ENCODE results near the gene MRPL44. TPM values are rescaled to one million over a fixed set of nuclear protein-coding genes. Genes with fewer than 3 reads are reported as not detected.
"Not testable (repeated sequence)": the region's sequence is repeated elsewhere in the genome, so short reads cannot be mapped to it uniquely, and the experiment has no call there.

The MRPL44 gene
- total and polyA plus RNA-seq, 8 donors = 0.87 to 80.8 (median 17.9) TPM

- H3K27ac ChIP-seq = peak overlapping the region in 2 of 5 donors; percentile 46 to 47
- no peaks in the 10 kb centered on the region for H3K36me3 ChIP-seq
- H3K9me3 ChIP-seq = no peaks in the 10 kb centered on the region
- no peaks in the 10 kb centered on the region for H3K27me3 ChIP-seq
- peaks cover 40 to 86% (median 74%) of the 10 kb centered on the region in 4 donors for H3K4me1 ChIP-seq
- intact Hi-C loops (cut with DNase I; ENCODE audit: low total_unique reads) = no loop called here
- TF ChIP-seq CTCF (IDR thresholded peaks at IDR 0.05) (no peak), POLR2A (IDR thresholded peaks at IDR 0.05) (no peak), EP300 (IDR thresholded peaks at IDR 0.05) (no peak), POLR2AphosphoS5 (IDR thresholded peaks at IDR 0.05) (no peak)
- no peak for DNase-seq
- no peak overlapping the region for H3K4me3 ChIP-seq
Observed at GRCh38 chr2:223935459-223936125, 21.7 kb upstream of the MRPL44 start.

- Histone ChIP-seq H3K36me3 (no peaks in the 10 kb centered on the region), H3K4me3 (no peak overlapping the region), H3K9me3 (no peaks in the 10 kb centered on the region), H3K27ac (peak overlapping the region in 3 of 5 donors; percentile 21 to 46 (median 27)), H3K27me3 (no peaks in the 10 kb centered on the region), H3K4me1 (peaks cover 45 to 82% (median 72%) of the 10 kb centered on the region in 4 donors)
- WGBS, 5 donors = 58 to 74% (median 69%) methylated on average over 5 of the region's 5 CpGs
- intact Hi-C loops (cut with DNase I; ENCODE audit: low total_unique reads) = no loop called here
- no peak for DNase-seq
- TF ChIP-seq POLR2AphosphoS5 (IDR thresholded peaks at IDR 0.05) (no peak), CTCF (IDR thresholded peaks at IDR 0.05) (no peak), EP300 (IDR thresholded peaks at IDR 0.05) (no peak)
Observed at GRCh38 chr2:223936862-223937326, 20.4 kb upstream of the MRPL44 start.

- H3K36me3 ChIP-seq = no peaks in the 10 kb centered on the region
- peak overlapping the region in 1 of 5 donors; percentile 7 for H3K27ac ChIP-seq
- intact Hi-C loops (cut with DNase I; ENCODE audit: low total_unique reads) = no loop called here
- H3K4me3 ChIP-seq = no peak overlapping the region
- H3K9me3 ChIP-seq = no peaks in the 10 kb centered on the region
- DNase-seq = no peak
- peaks cover 50 to 85% (median 75%) of the 10 kb centered on the region in 4 donors for H3K4me1 ChIP-seq
- 0 to 34% (median 0%) methylated on average over 1 of the region's 1 CpG for WGBS, 5 donors
- TF ChIP-seq POLR2A (IDR thresholded peaks at IDR 0.05) = no peak
- no peak for TF ChIP-seq POLR2AphosphoS5 (IDR thresholded peaks at IDR 0.05)
- no peak for TF ChIP-seq EP300 (IDR thresholded peaks at IDR 0.05)
- no peak for TF ChIP-seq CTCF (IDR thresholded peaks at IDR 0.05)
- H3K27me3 ChIP-seq = no peaks in the 10 kb centered on the region
Observed at GRCh38 chr2:223937535-223937934, 19.7 kb upstream of the MRPL44 start.

DNA sequence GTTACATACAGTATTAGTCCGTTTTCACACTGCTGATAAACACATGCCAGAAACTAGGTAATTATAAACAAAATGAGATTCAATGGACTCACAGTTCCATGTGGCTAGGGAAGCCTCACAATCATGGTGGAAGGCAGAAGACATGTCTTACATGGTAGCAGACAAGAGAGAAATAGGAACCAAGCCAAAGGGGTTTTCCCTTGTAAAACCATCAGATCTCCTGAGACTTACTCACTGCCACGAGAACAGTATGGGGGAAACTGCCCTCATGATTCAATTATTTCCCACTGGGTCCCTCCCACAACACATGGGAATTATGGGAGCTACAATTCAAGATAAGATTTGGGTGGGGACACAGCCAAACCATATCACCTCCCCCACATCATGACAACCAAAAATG is 17.8 kb upstream of the MRPL44 start:
- H3K27me3 ChIP-seq; intact Hi-C loops (cut with DNase I; ENCODE audit: low total_unique reads); H3K36me3 ChIP-seq; DNase-seq; H3K4me3 ChIP-seq; H3K9me3 ChIP-seq; H3K27ac ChIP-seq: not testable (repeated sequence)
- 38 to 47% (median 42%) methylated on average over 2 of the region's 2 CpGs for WGBS, 5 donors
- H3K4me1 ChIP-seq = peaks cover 52 to 89% (median 75%) of the 10 kb centered on the region in 4 donors

DNA sequence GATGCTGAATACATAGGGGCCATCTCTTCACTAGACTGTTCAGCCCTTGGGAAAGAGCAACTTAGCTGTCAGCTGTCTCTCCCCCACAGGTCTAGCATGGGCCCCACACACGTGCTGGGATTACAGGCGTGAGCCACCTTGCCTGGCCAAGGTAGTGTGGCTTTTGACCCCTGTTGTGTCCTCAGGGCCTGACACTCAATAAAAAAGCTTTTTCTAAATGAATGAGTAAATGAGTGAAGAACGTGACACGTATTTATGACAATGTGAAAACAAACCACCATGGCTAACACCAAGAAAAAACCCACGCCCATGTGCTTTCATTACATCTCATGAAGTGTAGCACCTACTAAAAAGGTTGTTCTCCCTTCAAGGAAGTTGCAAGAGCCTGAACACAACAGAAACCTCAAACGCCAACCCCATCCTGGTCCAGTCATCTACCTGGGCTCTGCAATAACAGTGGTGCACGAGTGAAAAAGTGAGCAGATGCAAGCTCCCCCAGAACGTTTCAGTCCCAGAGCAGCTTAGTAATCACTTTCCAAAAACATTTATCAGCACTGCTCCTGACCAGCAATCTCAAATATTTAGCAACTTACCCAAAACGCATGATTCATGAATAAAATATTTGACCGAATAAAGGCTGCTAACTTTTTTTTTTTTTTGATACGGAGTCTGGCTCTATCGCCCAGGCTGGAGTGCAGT is 15.5 kb upstream of the MRPL44 start:
- H3K4me1 ChIP-seq = peaks cover 39 to 74% (median 56%) of the 10 kb centered on the region in 4 donors
- no peaks in the 10 kb centered on the region for H3K27me3 ChIP-seq
- H3K4me3 ChIP-seq = no peak overlapping the region
- H3K36me3 ChIP-seq = no peaks in the 10 kb centered on the region
- TF ChIP-seq POLR2AphosphoS5 (IDR thresholded peaks at IDR 0.05) (no peak), CTCF (IDR thresholded peaks at IDR 0.05) (no peak), POLR2A (IDR thresholded peaks at IDR 0.05) (no peak), EP300 (IDR thresholded peaks at IDR 0.05) (no peak)
- WGBS, 5 donors = 50 to 65% (median 55%) methylated on average over 12 of the region's 12 CpGs
- no peaks in the 10 kb centered on the region for H3K9me3 ChIP-seq
- peak overlapping the region in 1 of 5 donors; percentile 49 for H3K27ac ChIP-seq
- peak in 1 of 2 donors; percentile 28 for DNase-seq
- intact Hi-C loops (cut with DNase I; ENCODE audit: low total_unique reads) = no loop called here

All from stomach (tissue), 9 donors.